Panc1 (cell line): ENCODE measurements around the gene MCF2L2.

Experiments
- CTCF ChIP-seq: fragments of 450-650 bp; IDR thresholded peaks from 2 replicates; pipeline ENCODE4 v1.5.1; 2017; ENCODE audit warnings: mild to moderate bottlenecking
- POLR2AphosphoS5 ChIP-seq: IDR thresholded peaks from 2 replicates; pipeline ENCODE4 v1.6.1; 2012; ENCODE audit warnings: mild to moderate bottlenecking, low read depth, low read length, moderate library complexity
- SIN3A ChIP-seq: IDR thresholded peaks from 2 replicates; pipeline ENCODE4 v1.6.1; 2012; ENCODE audit warnings: low read depth, mild to moderate bottlenecking, low read length, moderate library complexity, borderline replicate concordance; ENCODE audit not compliant: insufficient read depth

DNA sequence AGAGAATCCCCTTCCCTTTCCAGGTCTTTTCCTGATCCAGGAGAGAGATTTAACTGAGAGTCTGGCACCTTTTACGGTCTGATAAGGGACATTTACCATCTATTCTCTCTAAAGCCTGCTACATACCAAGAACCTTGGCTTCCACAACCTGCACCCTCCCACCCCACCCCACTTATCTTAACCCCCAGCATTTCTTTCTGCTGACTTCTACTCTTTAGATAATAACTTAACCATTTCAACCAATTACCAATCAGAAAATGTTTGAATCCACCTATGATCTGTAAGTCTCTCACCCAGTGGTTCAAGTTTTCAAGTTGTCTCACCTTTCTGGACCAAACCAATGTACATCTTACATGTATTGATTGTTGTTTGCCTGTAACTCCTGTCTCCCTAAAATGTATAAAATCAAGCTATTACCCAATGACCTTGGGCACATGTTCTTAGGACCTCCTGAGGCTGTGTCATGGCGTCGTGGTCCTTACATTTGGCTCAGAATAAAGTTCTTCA lies 74.0 kb downstream of the MCF2L2 start:
- TF ChIP-seq CTCF: no peak
- TF ChIP-seq SIN3A: no peak
- no peak for TF ChIP-seq POLR2AphosphoS5
